ENCODE results near the gene MAP2K5. TPM values are rescaled to one million over a fixed set of nuclear protein-coding genes. Genes with fewer than 3 reads are reported as not detected.

Gene MAP2K5
- total RNA-seq, 1 donor from 2014 or later: 26.7 TPM

GRCh38 chr15:67543348-67543718, 830 bp downstream of the MAP2K5 start:
- no peak for TF ChIP-seq CTCF (IDR thresholded peaks at IDR 0.05)
- ATAC-seq (ENCODE audit: low read depth): no peak
- Mint-ChIP-seq H3K27me3 (no peaks in the 10 kb centered on the region), H3K4me1 (peaks cover 54% of the 10 kb centered on the region), H3K9me3 (no peaks in the 10 kb centered on the region), H3K36me3 (ENCODE audit: low read depth) (peaks cover 11% of the 10 kb centered on the region), H3K4me3 (peak overlapping the region; percentile 90), H3K27ac (peak overlapping the region; percentile 85)
- POLR2A ChIA-PET: interaction anchor here (2.4 kb wide), 1 partner anchor 22 kb away, joined by 32 read pairs; the partner anchor contains the start of gene C15orf61
- CTCF ChIA-PET: no interaction called here
- intact Hi-C loops (cut with micrococcal nuclease): loop anchor here (2.0 to 10.0 kb wide), 4 partner anchors 297 to 841 kb away; partner anchors contain the start of genes PIAS1, RNU6-1 and SMAD6
- DNase-seq: no peak

GRCh38 chr15:67544475-67544874, 2.0 kb downstream of the MAP2K5 start:
- TF ChIP-seq CTCF (IDR thresholded peaks at IDR 0.05): no peak
- no peak overlapping the region for H3K27ac Mint-ChIP-seq
- H3K36me3 Mint-ChIP-seq (ENCODE audit: low read depth): peaks cover 11% of the 10 kb centered on the region
- H3K4me1 Mint-ChIP-seq: peaks cover 48% of the 10 kb centered on the region
- no peaks in the 10 kb centered on the region for H3K9me3 Mint-ChIP-seq
- no peak for ATAC-seq (ENCODE audit: low read depth)
- POLR2A ChIA-PET: no interaction called here
- no peak for DNase-seq
- no peak overlapping the region for H3K4me3 Mint-ChIP-seq
- intact Hi-C loops (cut with micrococcal nuclease): loop anchor here (5.0 to 10.0 kb wide), 3 partner anchors 460 to 842 kb away; partner anchors contain the start of genes PIAS1 and SMAD6
- no peaks in the 10 kb centered on the region for H3K27me3 Mint-ChIP-seq
- CTCF ChIA-PET: no interaction called here

- ATAC-seq (ENCODE audit: low read depth): no peak
- no peak for DNase-seq
- ChIA-PET POLR2A (interaction anchor here (0.6 kb wide), 1 partner anchor 294 kb away, joined by 4 read pairs; the partner anchor contains the start of gene RNU6-1), CTCF (no interaction called here)
- no peak for TF ChIP-seq CTCF (IDR thresholded peaks at IDR 0.05)
- H3K36me3 Mint-ChIP-seq (ENCODE audit: low read depth): peaks cover 17% of the 10 kb centered on the region
- H3K27me3 Mint-ChIP-seq: no peaks in the 10 kb centered on the region
- H3K9me3 Mint-ChIP-seq: no peaks in the 10 kb centered on the region
- H3K27ac Mint-ChIP-seq: no peak overlapping the region
- H3K4me1 Mint-ChIP-seq: peaks cover 37% of the 10 kb centered on the region
- intact Hi-C loops (cut with micrococcal nuclease): loop anchor here (10.0 kb wide), 2 partner anchors 461 to 509 kb away; partner anchors contain the start of gene PIAS1
- H3K4me3 Mint-ChIP-seq: no peak overlapping the region
Measured at GRCh38 chr15:67545864-67546263, 3.4 kb downstream of the MAP2K5 start.

GRCh38 chr15:67547064-67547463, 4.6 kb downstream of the MAP2K5 start:
- ChIA-PET CTCF (no interaction called here), POLR2A (interaction anchor here (0.6 kb wide), 1 partner anchor 27 kb away, joined by 3 read pairs; no protein-coding TSS in a partner anchor)
- ATAC-seq (ENCODE audit: low read depth) (no peak), DNase-seq (no peak)
- no peak overlapping the region for H3K27ac Mint-ChIP-seq
- TF ChIP-seq CTCF (IDR thresholded peaks at IDR 0.05): no peak
- H3K27me3 Mint-ChIP-seq: no peaks in the 10 kb centered on the region
- no peak overlapping the region for H3K4me3 Mint-ChIP-seq
- H3K36me3 Mint-ChIP-seq (ENCODE audit: low read depth): peaks cover 21% of the 10 kb centered on the region
- no peaks in the 10 kb centered on the region for H3K9me3 Mint-ChIP-seq
- H3K4me1 Mint-ChIP-seq: peaks cover 26% of the 10 kb centered on the region
- intact Hi-C loops (cut with micrococcal nuclease): loop anchor here (10.0 kb wide), 2 partner anchors 462 to 508 kb away; partner anchors contain the start of gene PIAS1

- ChIA-PET POLR2A (no interaction called here), CTCF (no interaction called here)
- intact Hi-C loops (cut with micrococcal nuclease): loop anchor here (10.0 kb wide), 2 partner anchors 463 to 507 kb away; partner anchors contain the start of gene PIAS1
Measured at GRCh38 chr15:67547836-67548235, 5.3 kb downstream of the MAP2K5 start.

More at GRCh38 chr15:67547836-67548235, 5.3 kb downstream of the MAP2K5 start:
- Mint-ChIP-seq H3K27ac (no peak overlapping the region), H3K9me3 (no peaks in the 10 kb centered on the region), H3K4me1 (peaks cover 23% of the 10 kb centered on the region), H3K36me3 (ENCODE audit: low read depth) (peaks cover 20% of the 10 kb centered on the region), H3K27me3 (no peaks in the 10 kb centered on the region), H3K4me3 (no peak overlapping the region)
- ATAC-seq (ENCODE audit: low read depth) (no peak), DNase-seq (no peak)
- TF ChIP-seq CTCF (IDR thresholded peaks at IDR 0.05): no peak
